Osteoblast (primary cell): ENCODE measurements around the gene TOM1L2. TPM values are rescaled to one million over a fixed set of nuclear protein-coding genes. Genes with fewer than 3 reads are reported as not detected.
A peak's percentile ranks its signal among the peaks of the same experiment; 100 is the strongest.

Source experiments
- DNase-seq: peaks from one replicate; pipeline ENCODE4 v3.0.0; 2011; ENCODE audit warnings: low spot score, mixed read lengths; ENCODE audit not compliant: insufficient read length; ENCODE audit errors: missing footprints
- H2AFZ ChIP-seq: 2 replicates; pipeline ENCODE4 v1.6.0; 2011; ENCODE audit warnings: mild to moderate bottlenecking, low read length
- H3K27ac ChIP-seq: 2 replicates; pipeline ENCODE4 v1.5.1; 2011; ENCODE audit warnings: mild to moderate bottlenecking, low read depth, low read length, moderate library complexity
- H3K27me3 ChIP-seq: 2 replicates; pipeline ENCODE4 v1.6.0; 2012; ENCODE audit warnings: mild to moderate bottlenecking, control low read depth, inconsistent platforms, low read length, moderate library complexity; ENCODE audit not compliant: insufficient read depth
- H3K36me3 ChIP-seq: 2 replicates; pipeline ENCODE4 v1.5.1; 2011; ENCODE audit warnings: mild to moderate bottlenecking, low read length, control low read depth, moderate library complexity; ENCODE audit not compliant: insufficient read depth
- H3K4me1 ChIP-seq: 2 replicates; pipeline ENCODE4 v1.5.1; 2011; ENCODE audit warnings: mild to moderate bottlenecking, low read length, control low read depth, moderate library complexity; ENCODE audit not compliant: insufficient read depth
- H3K4me2 ChIP-seq: 2 replicates; pipeline ENCODE4 v1.6.0; 2011; ENCODE audit warnings: mild to moderate bottlenecking, low read length; ENCODE audit not compliant: insufficient read depth
- H3K4me3 ChIP-seq: fragments of 200-600 bp; sonication (generic); 3 replicates; pipeline ENCODE4 v1.5.1; 2012; ENCODE audit warnings: mild to moderate bottlenecking, low read length, inconsistent platforms; ENCODE audit not compliant: insufficient read depth
- H3K79me2 ChIP-seq: 2 replicates; pipeline ENCODE4 v1.6.0; 2012; ENCODE audit warnings: mild to moderate bottlenecking, low read length, control low read depth, inconsistent platforms; ENCODE audit not compliant: insufficient read depth
- H3K9me3 ChIP-seq: 2 replicates; pipeline ENCODE4 v1.5.1; 2011; ENCODE audit warnings: low read depth, low read length, control low read depth
- H4K20me1 ChIP-seq: 2 replicates; pipeline ENCODE4 v1.6.0; 2012; ENCODE audit warnings: mild to moderate bottlenecking, low read length, control low read depth; ENCODE audit not compliant: insufficient read depth
- total RNA-seq: library from RNA; depleted of rRNA; stranded (reverse); fragments of >200 nt; gene quantifications from 2 replicates; pipeline ENCODE4 v1.2.3, GENCODE V29; 2012
- TF ChIP-seq, protein P1 (sequence below): IDR thresholded peaks from 2 replicates; pipeline ENCODE4 v1.5.1; 2011; ENCODE audit warnings: mild to moderate bottlenecking, low read depth, low read length, moderate library complexity; ENCODE audit errors: extremely low read depth

Gene TOM1L2
- total RNA-seq, 1 donor = 38.7 TPM

- TF ChIP-seq, protein P1, sequence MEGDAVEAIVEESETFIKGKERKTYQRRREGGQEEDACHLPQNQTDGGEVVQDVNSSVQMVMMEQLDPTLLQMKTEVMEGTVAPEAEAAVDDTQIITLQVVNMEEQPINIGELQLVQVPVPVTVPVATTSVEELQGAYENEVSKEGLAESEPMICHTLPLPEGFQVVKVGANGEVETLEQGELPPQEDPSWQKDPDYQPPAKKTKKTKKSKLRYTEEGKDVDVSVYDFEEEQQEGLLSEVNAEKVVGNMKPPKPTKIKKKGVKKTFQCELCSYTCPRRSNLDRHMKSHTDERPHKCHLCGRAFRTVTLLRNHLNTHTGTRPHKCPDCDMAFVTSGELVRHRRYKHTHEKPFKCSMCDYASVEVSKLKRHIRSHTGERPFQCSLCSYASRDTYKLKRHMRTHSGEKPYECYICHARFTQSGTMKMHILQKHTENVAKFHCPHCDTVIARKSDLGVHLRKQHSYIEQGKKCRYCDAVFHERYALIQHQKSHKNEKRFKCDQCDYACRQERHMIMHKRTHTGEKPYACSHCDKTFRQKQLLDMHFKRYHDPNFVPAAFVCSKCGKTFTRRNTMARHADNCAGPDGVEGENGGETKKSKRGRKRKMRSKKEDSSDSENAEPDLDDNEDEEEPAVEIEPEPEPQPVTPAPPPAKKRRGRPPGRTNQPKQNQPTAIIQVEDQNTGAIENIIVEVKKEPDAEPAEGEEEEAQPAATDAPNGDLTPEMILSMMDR = no peak
- H3K79me2 ChIP-seq = no peaks in the 10 kb centered on the region
- H4K20me1 ChIP-seq = peaks cover 2% of the 10 kb centered on the region
- H3K4me3 ChIP-seq = no peak overlapping the region
- no peaks in the 10 kb centered on the region for H3K9me3 ChIP-seq
- no peak overlapping the region for H3K4me2 ChIP-seq
- no peak overlapping the region for H2AFZ ChIP-seq
- no peak overlapping the region for H3K27ac ChIP-seq
- no peaks in the 10 kb centered on the region for H3K36me3 ChIP-seq
- no peaks in the 10 kb centered on the region for H3K27me3 ChIP-seq
- H3K4me1 ChIP-seq = peaks cover 13% of the 10 kb centered on the region
- no peak for DNase-seq
These were observed 34.5 kb upstream of the TOM1L2 start for GRCh38 chr17:18006495-18007239.

DNA sequence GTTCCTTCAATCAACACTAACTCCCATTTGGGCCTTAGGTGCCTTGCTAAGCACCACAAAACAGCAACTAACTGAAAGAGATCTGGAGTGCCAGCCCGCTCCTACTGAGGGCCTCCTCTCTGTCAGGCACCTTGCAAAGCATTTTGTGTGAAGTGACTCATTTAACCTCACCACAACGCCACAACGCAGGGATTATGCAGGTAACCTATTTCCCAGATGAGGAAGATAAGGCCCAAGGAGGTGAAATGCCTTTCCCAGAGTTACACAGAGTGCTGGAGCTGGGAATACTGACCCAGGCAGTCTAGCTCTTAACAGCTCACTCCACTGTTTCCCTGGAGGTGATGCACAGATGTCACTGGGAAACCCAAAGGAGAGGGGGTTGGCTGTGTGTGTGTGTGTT, 33.3 kb upstream of the TOM1L2 start:
- H3K27ac ChIP-seq = no peak overlapping the region
- no peak overlapping the region for H3K4me2 ChIP-seq
- peaks cover 2% of the 10 kb centered on the region for H4K20me1 ChIP-seq
- DNase-seq = no peak
- no peaks in the 10 kb centered on the region for H3K9me3 ChIP-seq
- peaks cover 13% of the 10 kb centered on the region for H3K4me1 ChIP-seq
- H3K27me3 ChIP-seq = no peaks in the 10 kb centered on the region
- H3K36me3 ChIP-seq = no peaks in the 10 kb centered on the region
- H2AFZ ChIP-seq = no peak overlapping the region
- TF ChIP-seq, protein P1 = no peak
- no peak overlapping the region for H3K4me3 ChIP-seq
- no peaks in the 10 kb centered on the region for H3K79me2 ChIP-seq

- H3K4me2 ChIP-seq = no peak overlapping the region
- no peaks in the 10 kb centered on the region for H3K9me3 ChIP-seq
- no peaks in the 10 kb centered on the region for H3K27me3 ChIP-seq
- TF ChIP-seq, protein P1 = peak; percentile 34
- no peak overlapping the region for H3K4me3 ChIP-seq
- no peaks in the 10 kb centered on the region for H3K79me2 ChIP-seq
- peaks cover 13% of the 10 kb centered on the region for H3K4me1 ChIP-seq
- H3K36me3 ChIP-seq = no peaks in the 10 kb centered on the region
- no peak overlapping the region for H3K27ac ChIP-seq
- peaks cover 2% of the 10 kb centered on the region for H4K20me1 ChIP-seq
- H2AFZ ChIP-seq = no peak overlapping the region
- DNase-seq = no peak
These were observed 32.7 kb upstream of the TOM1L2 start for GRCh38 chr17:18004884-18005305.

GRCh38 chr17:18004345-18004744, 32.1 kb upstream of the TOM1L2 start:
- Histone ChIP-seq H3K4me2 (no peak overlapping the region), H3K36me3 (no peaks in the 10 kb centered on the region), H3K79me2 (no peaks in the 10 kb centered on the region), H2AFZ (no peak overlapping the region), H3K27ac (no peak overlapping the region), H3K4me3 (no peak overlapping the region), H3K4me1 (peaks cover 13% of the 10 kb centered on the region), H4K20me1 (peaks cover 2% of the 10 kb centered on the region), H3K27me3 (no peaks in the 10 kb centered on the region), H3K9me3 (no peaks in the 10 kb centered on the region)
- TF ChIP-seq, protein P1 = no peak
- DNase-seq = no peak
